Bronchial epithelial cell (primary cell): ENCODE data around the gene BHMT2. TPM values are rescaled to one million over a fixed set of nuclear protein-coding genes. Genes with fewer than 3 reads are reported as not detected.

Experiments
- DNase-seq: peaks from one replicate; pipeline ENCODE4 v3.0.0-alpha.2; 2010; ENCODE audit warnings: low read depth
- FAIRE-seq: peaks from 2 replicates; lab custom pipeline; 2011; peaks lifted over from hg19 to GRCh38; lab: Jason Lieb, UNC
- H3K27me3 ChIP-seq: 2 replicates; pipeline ENCODE4 v1.5.1; 2011; ENCODE audit warnings: low read length; ENCODE audit not compliant: control insufficient read depth, insufficient read depth
- H3K36me3 ChIP-seq: 2 replicates; pipeline ENCODE4 v1.5.1; 2011; ENCODE audit warnings: low read length; ENCODE audit not compliant: control insufficient read depth, insufficient read depth
- H3K4me3 ChIP-seq: 2 replicates; pipeline ENCODE4 v1.5.1; 2011; ENCODE audit warnings: mild to moderate bottlenecking, low read depth, low read length, control low read depth
- CTCF ChIP-seq: IDR thresholded peaks from 2 replicates; pipeline ENCODE4 v1.5.1; 2011; ENCODE audit warnings: mild to moderate bottlenecking, moderate library complexity, low read length, control low read depth, inconsistent platforms; ENCODE audit not compliant: insufficient read depth, severe bottlenecking
- total RNA-seq: library from RNA; depleted of rRNA; stranded (reverse); fragments of >200 nt; gene quantifications from 2 replicates; pipeline ENCODE4 v1.2.1, GENCODE V29; 2014

BHMT2 gene
- total RNA-seq, 1 donor from 2014 or later: not detected

GRCh38 chr5:79111387-79111959 lies 41.9 kb downstream of the BHMT2 start, which contains the start of gene BHMT:
TSS of gene BHMT (plus strand) at chr5:79111809. CDS start at chr5:79111886, 77 bp downstream.
- no peaks in the 10 kb centered on the region for H3K36me3 ChIP-seq
- FAIRE-seq (no peak), DNase-seq (no peak)
- H3K4me3 ChIP-seq: no peak within 1 kb of the TSS
- no peak for TF ChIP-seq CTCF
- H3K27me3 ChIP-seq: peaks cover 6% of the 10 kb centered on the region

GRCh38 chr5:79111960-79112702 lies 42.6 kb downstream of the BHMT2 start:
- Histone ChIP-seq H3K4me3 (no peak overlapping the region), H3K27me3 (peaks cover 6% of the 10 kb centered on the region), H3K36me3 (no peaks in the 10 kb centered on the region)
- FAIRE-seq (no peak), DNase-seq (no peak)
- TF ChIP-seq CTCF: no peak

GRCh38 chr5:79112703-79113058 lies 43.1 kb downstream of the BHMT2 start:
- Histone ChIP-seq H3K4me3 (no peak overlapping the region), H3K36me3 (no peaks in the 10 kb centered on the region), H3K27me3 (peaks cover 6% of the 10 kb centered on the region)
- FAIRE-seq (no peak), DNase-seq (no peak)
- TF ChIP-seq CTCF: no peak

GRCh38 chr5:79119486-79119885 lies 49.9 kb downstream of the BHMT2 start:
- FAIRE-seq: no peak
- DNase-seq: no peak
- Histone ChIP-seq H3K36me3 (no peaks in the 10 kb centered on the region), H3K4me3 (no peak overlapping the region), H3K27me3 (no peaks in the 10 kb centered on the region)
- no peak for TF ChIP-seq CTCF

GRCh38 chr5:79120221-79120620 lies 50.7 kb downstream of the BHMT2 start:
- FAIRE-seq (no peak), DNase-seq (peak; percentile 61)
- H3K4me3 ChIP-seq: no peak overlapping the region
- H3K27me3 ChIP-seq: no peaks in the 10 kb centered on the region
- H3K36me3 ChIP-seq: no peaks in the 10 kb centered on the region
- TF ChIP-seq CTCF: no peak
